ENCODE results near the gene COLEC12.

COLEC12 gene

GRCh38 chr18:449374-449773, 51.1 kb downstream of the COLEC12 start:
- no peak overlapping the region for H3K4me3 ChIP-seq (ENCODE audit: low read depth, low read length)
- TF ChIP-seq, protein P1, sequence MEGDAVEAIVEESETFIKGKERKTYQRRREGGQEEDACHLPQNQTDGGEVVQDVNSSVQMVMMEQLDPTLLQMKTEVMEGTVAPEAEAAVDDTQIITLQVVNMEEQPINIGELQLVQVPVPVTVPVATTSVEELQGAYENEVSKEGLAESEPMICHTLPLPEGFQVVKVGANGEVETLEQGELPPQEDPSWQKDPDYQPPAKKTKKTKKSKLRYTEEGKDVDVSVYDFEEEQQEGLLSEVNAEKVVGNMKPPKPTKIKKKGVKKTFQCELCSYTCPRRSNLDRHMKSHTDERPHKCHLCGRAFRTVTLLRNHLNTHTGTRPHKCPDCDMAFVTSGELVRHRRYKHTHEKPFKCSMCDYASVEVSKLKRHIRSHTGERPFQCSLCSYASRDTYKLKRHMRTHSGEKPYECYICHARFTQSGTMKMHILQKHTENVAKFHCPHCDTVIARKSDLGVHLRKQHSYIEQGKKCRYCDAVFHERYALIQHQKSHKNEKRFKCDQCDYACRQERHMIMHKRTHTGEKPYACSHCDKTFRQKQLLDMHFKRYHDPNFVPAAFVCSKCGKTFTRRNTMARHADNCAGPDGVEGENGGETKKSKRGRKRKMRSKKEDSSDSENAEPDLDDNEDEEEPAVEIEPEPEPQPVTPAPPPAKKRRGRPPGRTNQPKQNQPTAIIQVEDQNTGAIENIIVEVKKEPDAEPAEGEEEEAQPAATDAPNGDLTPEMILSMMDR (IDR thresholded peaks at IDR 0.05; ENCODE audit: low read depth, low read length, missing control alignments), result no peak
- DNase-seq (ENCODE audit: low read depth), result no peak

- TF ChIP-seq, protein P1 (IDR thresholded peaks at IDR 0.05; ENCODE audit: low read depth, low read length, missing control alignments), result no peak
- H3K4me3 ChIP-seq (ENCODE audit: low read depth, low read length), result no peak overlapping the region
- DNase-seq (ENCODE audit: low read depth), result no peak
These were observed 52.2 kb downstream of the COLEC12 start for GRCh38 chr18:448116-448790.

DNA sequence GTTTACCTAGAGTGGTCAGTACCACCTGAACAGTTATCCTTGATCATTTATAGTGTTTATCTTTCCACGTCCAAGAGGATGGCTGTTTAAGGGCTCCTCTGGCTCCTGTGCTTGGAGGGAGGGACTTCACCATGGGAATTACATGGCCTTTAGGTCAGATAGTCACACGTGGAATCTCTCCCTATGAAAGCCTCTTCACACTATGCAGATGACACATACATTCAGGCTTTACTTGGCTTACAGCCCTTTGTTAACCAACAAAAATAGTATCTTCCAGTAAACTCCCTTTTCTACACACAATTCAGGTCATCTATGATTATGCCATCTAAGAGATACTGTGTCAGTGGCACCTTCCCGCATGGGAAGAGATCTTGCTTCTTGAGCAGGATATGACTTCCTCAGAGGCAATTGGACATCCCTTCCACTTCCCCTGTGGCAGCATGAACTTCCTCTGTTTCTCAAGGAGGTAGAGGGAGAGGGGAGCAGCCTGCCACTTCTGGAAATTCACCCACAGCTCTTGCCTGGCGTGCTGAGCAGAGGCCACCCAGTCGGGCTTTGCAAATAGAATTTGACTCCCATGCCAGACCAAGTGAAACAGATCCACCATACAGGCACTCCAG, 53.5 kb downstream of the COLEC12 start:
- DNase-seq (ENCODE audit: low read depth), result no peak
- H3K4me3 ChIP-seq (ENCODE audit: low read depth, low read length), result no peak overlapping the region
- TF ChIP-seq, protein P1 (IDR thresholded peaks at IDR 0.05; ENCODE audit: low read depth, low read length, missing control alignments), result no peak

- TF ChIP-seq, protein P1 (IDR thresholded peaks at IDR 0.05; ENCODE audit: low read depth, low read length, missing control alignments), result no peak
- no peak for DNase-seq (ENCODE audit: low read depth)
- H3K4me3 ChIP-seq (ENCODE audit: low read depth, low read length), result no peak overlapping the region
These were observed 55.4 kb downstream of the COLEC12 start for GRCh38 chr18:445055-445454.

DNA sequence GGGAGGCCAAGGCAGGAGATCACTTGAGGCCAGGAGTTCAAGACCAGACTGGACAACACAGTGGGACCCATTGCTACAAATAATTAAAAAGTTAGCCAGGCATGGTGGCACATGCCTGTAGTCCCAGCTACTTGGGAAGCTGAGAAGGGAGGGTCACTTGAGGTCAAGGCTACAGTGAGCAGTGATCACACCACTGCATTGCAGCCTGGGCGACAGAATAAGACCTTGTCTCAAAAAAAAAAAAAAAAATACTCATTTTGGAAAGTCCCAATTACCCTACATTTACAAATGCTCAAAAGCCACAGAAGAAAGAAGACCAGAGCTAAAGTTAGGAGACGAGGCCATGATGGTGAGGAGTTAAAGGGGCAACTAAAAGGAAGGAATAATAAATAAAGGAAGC, 61.9 kb downstream of the COLEC12 start:
- no peak for DNase-seq (ENCODE audit: low read depth)
- TF ChIP-seq, protein P1 (IDR thresholded peaks at IDR 0.05; ENCODE audit: low read depth, low read length, missing control alignments), result no peak
- H3K4me3 ChIP-seq (ENCODE audit: low read depth, low read length), result no peak overlapping the region

DNA sequence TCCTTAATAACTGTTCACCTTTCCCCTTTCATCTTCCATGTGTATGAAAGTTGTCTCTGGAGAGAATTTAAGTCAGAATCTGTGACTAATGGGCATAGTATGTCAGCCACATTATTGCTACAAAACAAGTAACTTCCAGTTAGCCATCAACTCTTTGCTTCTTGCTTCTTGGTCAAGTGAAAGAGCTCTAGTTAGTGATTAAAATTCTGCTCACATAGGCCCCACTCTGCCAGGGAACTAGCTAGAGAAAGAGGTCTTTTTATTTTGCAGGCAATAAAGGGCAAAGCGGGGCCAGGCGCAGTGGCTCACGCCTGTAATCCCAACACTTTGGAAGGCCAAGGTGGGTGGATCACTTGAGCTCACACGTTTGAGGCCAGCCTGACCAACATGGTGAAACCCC, 64.6 kb downstream of the COLEC12 start:
- TF ChIP-seq, protein P1 (IDR thresholded peaks at IDR 0.05; ENCODE audit: low read depth, low read length, missing control alignments), result no peak
- H3K4me3 ChIP-seq (ENCODE audit: low read depth, low read length), result no peak overlapping the region
- DNase-seq (ENCODE audit: low read depth), result no peak

GRCh38 chr18:434410-434809, 66.1 kb downstream of the COLEC12 start:
- no peak overlapping the region for H3K4me3 ChIP-seq (ENCODE audit: low read depth, low read length)
- no peak for DNase-seq (ENCODE audit: low read depth)
- TF ChIP-seq, protein P1 (IDR thresholded peaks at IDR 0.05; ENCODE audit: low read depth, low read length, missing control alignments), result no peak

Measured in GM12864 (cell line).